ENCODE measurements around the gene HIPK4.

- TF ChIP-seq CTCF (IDR thresholded peaks at IDR 0.05) (no peak), EZH2phosphoT487 (IDR thresholded peaks at IDR 0.05) (no peak)
Observed at GRCh38 chr19:40411958-40412499, 22.0 kb upstream of the HIPK4 start.

Measured in neural progenitor cell (in vitro differentiated cells).